ENCODE measurements around the gene CHRND. TPM values are rescaled to one million over a fixed set of nuclear protein-coding genes. Genes with fewer than 3 reads are reported as not detected.
"Not testable (repeated sequence)": the region's sequence is repeated elsewhere in the genome, so short reads cannot be mapped to it uniquely, and the experiment has no call there.

CHRND gene
- total RNA-seq, 1 donor from 2014 or later, result not detected

DNA sequence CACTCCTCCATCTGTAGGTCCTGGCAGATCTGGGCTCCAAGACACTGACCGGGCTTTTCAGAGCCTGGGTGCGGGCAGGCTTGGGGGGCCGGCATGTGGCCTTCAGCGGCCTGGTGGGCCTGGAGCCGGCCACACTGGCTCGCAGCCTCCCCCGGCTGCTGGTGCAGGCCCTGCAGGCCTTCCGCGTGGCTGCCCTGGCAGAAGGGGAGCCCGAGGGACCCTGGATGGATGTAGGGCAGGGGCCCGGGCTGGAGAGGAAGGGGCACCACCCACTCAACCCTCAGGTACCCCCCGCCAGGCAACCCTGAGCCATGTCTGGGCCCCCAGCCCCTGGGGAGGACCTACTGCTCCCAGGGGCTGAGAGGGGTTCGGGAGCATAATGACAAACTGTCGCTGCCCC is 761 bp upstream of the CHRND start:
- DNase-seq (ENCODE audit: low read depth in 2 of 2), result no peak

DNA sequence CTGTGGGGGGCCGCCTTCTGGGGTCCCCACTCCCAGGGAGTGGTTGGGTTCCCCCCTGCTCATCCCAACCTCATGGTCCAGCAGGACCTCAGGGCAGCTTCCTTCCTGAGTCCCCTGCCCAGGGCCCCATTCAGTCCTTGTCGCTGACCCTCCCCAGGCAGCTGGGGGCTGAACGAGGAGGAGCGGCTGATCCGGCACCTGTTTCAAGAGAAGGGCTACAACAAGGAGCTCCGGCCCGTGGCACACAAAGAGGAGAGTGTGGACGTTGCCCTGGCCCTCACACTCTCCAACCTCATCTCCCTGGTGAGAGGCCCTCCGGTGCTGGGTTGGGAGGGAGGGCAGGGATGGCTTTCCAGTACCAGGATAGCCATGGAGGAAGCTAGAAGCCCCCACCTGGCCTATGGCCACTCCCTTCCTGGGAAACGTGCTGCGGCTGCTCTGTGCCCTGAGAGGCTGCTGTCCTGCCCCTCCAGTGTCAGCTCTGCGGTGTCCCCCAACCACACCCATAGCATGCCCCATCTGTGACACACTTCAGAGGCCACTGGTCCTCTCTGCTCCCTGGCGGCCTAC is 497 bp downstream of the CHRND start:
- no peak for DNase-seq (ENCODE audit: low read depth in 2 of 2)

DNA sequence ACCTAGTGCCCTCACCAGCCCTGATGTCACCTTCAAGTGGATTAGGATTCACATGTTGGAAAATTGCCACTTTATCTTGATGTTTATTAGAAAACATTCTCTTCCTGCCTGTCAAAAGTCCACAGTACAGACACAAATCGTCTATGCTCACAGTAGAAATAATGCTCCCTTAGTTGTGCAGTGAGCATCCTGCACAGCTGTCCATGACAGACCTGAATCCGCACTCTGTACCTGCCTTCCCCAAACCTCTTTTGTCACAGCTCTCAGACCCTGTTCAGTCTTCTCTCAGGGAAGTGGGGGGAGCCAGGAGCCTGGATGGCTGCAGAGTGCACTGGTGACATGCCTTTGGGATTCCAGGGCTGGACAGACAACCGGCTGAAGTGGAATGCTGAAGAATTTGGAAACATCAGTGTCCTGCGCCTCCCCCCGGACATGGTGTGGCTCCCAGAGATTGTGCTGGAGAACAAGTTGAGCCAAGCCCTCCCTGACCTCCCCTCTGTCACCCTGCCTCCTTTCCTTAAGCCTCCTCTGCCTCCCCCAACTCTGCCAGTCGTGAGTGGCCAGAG is 2.0 kb downstream of the CHRND start:
- no peak for DNase-seq (ENCODE audit: low read depth in 2 of 2)

DNA sequence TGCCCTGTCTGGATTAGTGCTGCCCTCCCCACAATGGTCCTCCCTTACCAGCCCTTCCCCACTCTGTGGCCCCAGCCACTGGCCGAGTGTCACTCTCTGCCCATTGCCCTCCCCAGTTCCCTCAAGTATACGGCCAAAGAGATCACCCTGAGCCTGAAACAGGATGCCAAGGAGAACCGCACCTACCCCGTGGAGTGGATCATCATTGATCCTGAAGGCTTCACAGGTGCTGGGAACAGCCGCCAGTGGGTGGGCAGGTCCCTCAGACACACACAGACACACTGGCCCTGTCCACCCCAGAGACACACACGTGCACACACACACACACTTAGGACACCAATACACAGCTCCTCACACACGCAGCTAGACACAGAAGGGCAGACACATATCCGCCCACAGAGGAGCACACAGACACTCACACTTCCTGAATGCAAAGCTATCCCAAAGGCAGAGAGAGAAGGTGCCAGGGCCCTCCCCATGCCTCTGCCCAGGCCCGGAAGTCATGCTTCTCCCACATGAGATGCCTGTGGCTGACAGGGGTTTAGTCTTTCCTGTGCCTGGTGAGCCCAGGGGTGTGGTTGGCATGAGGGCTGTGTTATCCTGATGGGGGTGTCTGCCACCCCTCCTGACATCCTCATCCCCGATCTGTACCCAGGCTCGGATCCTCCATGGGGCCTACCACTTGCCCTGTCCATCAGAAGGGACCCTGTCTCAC is 2.9 kb downstream of the CHRND start:
- DNase-seq (ENCODE audit: low read depth in 2 of 2), result peak in 1 of 2 donors; percentile 13

DNA sequence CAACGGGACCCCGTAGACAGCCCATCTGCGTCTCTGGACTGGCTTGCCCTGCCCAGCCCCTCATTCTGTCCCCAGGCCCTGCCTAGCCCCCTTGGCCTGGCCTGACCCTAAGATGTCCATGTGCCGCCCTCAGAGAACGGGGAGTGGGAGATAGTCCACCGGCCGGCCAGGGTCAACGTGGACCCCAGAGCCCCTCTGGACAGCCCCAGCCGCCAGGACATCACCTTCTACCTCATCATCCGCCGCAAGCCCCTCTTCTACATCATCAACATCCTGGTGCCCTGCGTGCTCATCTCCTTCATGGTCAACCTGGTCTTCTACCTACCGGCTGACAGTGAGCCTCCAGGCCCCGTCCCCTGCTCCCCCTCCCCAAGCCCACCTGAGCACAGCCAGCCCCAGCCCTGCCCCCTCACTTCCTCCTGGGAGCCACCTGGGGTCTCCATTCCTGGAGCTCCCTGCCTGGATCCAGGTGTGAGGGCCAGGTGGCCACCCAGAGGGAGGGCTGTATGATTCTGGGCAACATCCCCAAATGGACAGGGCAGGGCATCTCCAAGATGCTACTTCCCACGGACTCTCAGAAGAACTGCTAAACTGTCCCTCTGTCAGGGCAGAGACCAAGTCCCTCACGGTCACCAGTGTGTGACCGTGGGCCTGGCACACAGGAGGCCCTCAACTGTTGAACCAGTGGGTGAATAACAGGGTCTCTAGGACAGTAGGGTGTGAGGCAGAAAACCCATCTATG is 4.0 kb downstream of the CHRND start:
- DNase-seq (ENCODE audit: low read depth in 2 of 2), result no peak

DNA sequence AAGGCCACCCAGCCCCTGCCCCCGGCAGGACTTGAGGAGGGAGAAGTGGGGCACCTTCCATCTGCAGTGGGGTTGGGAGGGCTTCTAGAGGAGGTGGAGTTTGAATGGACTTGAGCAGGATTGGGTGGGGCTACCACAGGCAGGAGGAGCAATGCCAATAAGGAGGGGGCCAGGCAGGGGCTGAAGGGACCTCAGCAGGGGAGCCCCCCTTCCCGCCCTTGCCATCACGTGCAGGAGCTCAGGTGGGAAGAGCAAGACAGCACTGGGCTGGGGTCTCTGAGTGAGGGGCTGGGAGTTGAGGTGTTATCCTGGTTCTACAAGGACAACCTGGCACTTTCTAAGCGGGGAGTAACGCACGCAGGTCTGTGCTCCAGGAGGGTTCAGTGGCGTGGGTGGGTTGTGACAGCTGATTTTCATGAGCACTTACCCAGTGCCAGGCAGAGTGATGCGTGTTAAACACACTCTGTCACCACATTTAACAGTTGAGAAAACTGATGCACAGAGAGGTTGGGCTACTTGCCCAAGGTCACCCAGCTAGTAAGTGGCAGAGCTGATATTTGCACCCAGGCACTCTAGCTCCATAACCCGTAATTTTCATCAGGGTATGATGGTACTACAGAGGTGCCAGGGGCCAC is 4.8 kb downstream of the CHRND start:
- no peak for DNase-seq (ENCODE audit: low read depth in 2 of 2)

DNA sequence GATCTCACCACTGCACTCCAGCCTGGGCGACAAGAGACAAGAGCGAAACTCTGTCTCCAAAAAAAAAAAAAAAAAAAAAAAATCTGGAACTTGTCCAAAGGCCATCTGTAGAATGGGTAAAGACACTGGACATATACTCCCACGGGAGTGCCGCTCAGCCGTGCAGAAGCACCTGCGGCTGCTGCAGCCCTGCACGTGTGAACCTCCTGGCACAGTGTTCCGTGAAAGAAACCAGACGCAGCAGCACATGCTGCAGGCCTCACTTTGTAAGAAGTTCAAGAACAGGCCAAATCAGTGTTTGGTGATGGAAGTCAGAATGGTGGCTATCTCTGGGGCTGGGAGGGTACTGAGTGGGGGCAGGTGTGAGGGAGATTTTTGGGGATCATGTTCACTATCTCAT is 6.5 kb downstream of the CHRND start:
- no peak for DNase-seq (ENCODE audit: low read depth in 2 of 2)

DNA sequence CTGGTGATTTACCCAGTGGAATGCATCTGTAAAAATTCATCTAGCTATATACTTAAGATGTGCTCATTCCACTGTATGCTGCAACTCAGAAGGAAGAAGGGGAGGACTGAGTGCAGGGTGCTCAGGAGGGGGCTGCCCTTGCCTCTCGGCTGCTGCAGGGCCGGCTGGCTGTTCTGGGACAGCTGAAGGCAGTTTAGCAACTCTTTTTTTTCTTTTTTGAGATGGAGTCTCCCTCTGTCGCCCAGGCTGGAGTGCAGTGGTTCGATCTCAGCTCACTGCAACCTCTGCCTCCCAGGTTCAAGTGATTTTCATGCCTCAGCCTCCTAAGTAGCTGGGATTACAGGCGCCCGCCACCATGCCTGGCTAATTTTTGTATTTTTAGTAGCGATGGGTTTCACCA is 6.9 kb downstream of the CHRND start:
- not testable (repeated sequence) for DNase-seq (ENCODE audit: low read depth in 2 of 2)

DNA sequence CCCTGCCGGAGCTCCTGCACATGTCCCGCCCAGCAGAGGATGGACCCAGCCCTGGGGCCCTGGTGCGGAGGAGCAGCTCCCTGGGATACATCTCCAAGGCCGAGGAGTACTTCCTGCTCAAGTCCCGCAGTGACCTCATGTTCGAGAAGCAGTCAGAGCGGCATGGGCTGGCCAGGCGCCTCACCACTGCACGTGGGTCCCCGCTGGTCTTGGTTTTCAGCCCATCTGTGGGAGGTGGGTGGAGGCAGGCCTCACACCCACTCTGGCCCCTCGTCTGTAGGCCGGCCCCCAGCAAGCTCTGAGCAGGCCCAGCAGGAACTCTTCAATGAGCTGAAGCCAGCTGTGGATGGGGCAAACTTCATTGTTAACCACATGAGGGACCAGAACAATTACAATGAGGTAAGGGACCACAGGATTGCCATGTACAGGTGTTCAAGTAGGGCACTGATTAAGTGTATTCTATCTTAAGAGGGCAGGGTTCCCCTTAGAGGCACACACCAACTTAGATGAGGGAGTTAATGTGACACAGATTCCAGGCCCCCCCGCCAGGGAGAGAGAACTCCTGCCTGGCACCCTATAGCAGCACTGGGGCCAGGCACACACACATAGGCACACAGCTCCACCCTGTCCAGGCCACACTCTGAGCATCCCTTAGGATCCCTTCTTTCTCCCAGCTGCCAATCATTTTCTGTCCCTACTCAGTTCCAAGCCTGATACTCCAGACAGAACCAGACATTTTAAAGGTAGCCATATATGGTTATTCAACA is 8.2 kb downstream of the CHRND start:
- no peak for DNase-seq (ENCODE audit: low read depth in 2 of 2)

DNA sequence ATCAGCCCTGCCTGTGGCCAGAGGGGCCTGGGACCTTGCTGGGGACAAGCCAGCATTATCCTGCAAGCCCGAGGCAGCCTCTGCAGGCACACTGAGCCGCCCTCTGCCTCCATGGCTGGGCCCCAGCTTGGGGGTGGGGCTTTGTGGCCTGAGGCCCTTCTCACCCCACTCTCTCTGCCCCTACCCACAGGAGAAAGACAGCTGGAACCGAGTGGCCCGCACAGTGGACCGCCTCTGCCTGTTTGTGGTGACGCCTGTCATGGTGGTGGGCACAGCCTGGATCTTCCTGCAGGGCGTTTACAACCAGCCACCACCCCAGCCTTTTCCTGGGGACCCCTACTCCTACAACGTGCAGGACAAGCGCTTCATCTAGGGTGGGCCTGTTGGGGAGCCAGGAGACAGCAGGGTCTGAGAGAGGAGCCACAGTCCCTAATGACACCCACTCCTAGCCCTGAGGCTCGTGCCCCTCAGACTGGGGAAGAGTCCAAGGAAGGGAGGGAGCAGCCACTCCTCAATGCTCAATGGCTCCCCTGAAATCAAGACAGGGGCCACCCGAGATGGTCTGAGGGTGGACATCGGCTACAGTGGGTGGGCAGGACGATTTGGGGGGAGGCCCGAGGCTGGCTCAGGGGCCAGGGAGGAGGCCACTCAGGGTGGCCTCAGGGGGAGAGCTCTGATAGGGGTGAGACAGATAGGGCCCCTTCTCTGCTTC is 9.1 kb downstream of the CHRND start:
- no peak for DNase-seq (ENCODE audit: low read depth in 2 of 2)

DNA sequence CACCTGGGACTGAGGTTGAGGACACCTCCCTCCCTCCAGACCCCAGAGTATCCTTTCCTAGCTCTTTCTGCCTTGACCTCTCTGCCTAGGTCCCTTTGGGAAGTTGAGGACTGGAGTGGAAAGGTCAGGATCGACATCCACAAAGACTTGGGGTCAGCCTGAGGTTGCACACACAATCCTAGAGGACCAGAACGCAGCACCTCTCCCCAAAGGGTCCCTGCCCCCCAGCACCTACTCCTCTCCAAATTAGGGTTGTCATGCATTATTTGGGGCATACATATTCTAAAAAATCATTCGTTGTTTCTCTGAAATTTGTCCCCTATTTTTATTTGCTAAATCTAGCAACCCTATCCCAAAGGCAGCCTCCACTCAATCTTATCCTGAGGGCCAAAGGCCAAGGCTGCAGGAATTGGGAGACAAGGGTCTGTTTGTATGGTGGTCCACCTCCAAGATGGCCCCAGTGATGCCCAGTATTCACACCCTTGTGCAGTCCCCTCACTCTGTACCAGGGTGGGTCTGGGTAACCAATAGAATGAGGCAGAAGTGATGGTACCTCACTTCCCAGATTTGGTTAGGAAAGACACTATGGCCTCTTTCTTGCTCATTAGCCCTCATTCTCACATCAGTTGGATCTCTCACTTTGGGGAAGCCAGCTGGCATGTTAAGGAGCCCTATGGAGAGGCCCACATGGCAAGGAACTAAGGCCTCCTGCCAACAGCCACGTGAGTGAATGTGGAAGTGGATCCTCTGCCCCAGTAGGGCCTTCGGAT is 10.0 kb downstream of the CHRND start:
- no peak for DNase-seq (ENCODE audit: low read depth in 2 of 2)

DNA sequence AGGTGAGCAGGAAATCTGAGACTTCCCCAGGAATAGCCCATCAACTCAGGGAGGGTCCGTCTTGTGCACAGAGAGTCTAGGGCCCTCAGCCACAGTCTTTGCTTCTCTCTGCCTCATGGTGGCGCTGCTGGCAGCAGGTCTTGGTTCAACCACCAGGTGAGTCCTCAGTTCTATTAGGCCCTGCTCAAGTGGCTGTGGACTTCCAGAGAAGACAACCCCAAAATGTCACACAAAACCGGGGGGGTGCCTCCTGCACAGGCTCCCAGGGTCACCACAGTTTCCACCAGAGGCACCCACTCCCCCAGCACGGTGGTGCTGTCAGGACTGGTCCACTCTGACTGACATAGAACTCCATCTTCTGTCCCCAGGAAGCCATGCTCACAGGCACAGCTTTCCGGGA is 11.1 kb downstream of the CHRND start:
- peak in 1 of 2 donors; percentile 5 for DNase-seq (ENCODE audit: low read depth in 2 of 2)

DNA sequence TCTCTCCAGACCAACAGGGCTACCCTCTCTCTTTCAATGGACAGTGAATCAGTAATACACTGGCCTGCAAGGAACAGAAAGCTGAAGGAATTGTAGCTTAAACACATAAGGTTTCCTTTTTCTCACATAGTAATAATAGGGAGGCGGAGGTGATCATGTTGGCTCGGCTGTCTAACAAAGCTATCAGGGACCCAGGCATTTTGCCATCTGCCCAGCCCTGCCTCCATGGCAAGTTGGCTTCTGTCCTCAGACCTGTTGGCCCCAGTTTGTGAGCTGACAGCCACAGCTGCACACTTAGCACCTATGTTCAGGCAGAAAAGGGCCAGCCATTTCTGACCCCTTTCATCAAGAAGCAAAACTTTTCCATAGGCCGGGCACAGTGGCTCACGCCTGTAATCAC is 11.5 kb downstream of the CHRND start:
- DNase-seq (ENCODE audit: low read depth in 2 of 2), result no peak

DNA sequence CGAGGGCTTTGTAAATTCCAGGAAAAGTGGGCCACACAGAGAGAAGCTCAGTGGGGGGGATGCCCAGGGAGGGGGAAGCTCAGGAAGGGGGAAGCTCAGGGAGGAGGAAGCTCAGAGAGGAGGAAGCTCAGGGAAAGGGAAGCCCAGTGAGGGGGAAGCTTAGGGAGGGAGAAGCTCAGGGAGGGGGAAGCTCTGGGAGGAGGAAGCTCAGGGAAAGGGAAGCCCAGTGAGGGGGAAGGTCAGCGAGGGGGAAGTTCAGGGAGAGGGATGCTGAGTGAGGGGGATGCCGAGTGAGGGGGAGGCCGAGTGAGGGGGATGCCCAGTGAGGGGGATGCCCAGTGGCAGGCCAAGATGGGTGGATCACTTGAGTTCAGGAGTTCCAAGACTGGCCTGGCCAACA is 12.7 kb downstream of the CHRND start:
- no peak for DNase-seq (ENCODE audit: low read depth in 2 of 2)

DNA sequence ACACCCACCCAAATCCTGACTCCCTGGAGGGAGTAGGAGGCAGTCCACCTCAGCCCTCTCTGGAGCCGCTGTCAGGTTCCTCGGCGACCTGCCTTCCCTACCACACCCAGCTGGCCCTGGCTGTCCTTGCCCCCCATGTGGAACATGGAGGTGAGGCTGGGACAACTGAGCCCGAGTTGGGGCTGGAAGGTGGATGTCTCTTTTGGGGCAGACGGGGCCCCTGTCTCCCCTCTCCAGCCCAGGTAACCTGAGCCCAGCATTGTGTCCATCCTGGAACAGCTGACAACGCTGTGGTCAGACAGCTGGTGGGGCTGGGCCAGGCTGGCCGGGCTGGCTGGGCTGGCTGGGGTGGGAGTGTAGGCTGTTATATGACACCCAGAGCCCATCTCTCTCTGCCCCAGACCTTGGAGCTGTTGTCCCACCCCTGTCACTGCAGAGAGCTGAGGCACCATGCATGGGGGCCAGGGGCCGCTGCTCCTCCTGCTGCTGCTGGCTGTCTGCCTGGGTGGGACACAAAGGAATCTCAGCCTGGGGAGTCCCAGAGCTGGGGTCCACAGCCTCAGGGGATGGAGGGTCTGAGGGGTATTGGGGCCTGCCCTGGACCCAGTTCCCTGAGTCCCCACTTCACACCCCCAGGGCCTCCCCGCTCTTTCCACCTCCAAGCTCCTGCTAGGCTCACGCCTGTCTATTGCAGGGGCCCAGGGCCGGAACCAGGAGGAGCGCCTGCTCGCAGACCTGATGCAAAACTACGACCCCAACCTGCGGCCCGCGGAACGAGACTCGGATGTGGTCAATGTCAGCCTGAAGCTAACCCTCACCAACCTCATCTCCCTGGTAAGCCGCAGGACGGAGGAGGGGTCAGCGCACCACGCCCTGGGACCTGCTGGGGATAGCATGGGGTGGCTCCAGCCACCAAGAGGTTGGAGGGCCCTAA is 13.6 kb downstream of the CHRND start, which contains the start of gene CHRNG:
TSS of gene CHRNG (plus strand) at position 395 of the 934 bp plus-strand sequence. CDS start at position 451, 56 bp downstream.
- no peak for DNase-seq (ENCODE audit: low read depth in 2 of 2)

DNA sequence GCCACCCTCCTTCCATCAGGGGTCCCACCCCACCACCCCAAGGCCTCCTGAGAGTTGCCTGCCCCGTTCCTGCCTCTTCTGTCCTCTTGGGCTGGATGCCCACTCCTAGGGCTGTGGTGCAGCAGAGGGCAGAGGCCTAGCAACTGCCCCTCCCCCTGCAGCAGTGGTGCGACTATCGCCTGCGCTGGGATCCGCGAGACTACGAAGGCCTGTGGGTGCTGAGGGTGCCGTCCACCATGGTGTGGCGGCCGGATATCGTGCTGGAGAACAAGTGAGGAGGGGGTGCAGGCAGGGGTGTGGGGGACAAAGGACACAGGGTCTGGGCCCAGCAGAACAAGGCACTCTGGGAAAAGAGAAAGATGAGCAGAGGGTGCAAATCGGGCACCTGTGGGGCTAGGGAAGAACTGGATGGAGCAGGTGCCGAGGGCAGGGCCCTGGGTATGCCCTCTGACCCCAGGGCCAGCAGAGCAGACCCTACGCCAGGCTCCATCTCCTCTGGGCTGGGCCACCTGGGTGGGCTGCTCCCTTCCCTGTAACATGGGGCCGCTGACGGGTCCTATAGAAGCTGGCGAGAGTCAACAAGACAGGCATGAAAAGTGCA is 14.6 kb downstream of the CHRND start:
- no peak for DNase-seq (ENCODE audit: low read depth in 2 of 2)

DNA sequence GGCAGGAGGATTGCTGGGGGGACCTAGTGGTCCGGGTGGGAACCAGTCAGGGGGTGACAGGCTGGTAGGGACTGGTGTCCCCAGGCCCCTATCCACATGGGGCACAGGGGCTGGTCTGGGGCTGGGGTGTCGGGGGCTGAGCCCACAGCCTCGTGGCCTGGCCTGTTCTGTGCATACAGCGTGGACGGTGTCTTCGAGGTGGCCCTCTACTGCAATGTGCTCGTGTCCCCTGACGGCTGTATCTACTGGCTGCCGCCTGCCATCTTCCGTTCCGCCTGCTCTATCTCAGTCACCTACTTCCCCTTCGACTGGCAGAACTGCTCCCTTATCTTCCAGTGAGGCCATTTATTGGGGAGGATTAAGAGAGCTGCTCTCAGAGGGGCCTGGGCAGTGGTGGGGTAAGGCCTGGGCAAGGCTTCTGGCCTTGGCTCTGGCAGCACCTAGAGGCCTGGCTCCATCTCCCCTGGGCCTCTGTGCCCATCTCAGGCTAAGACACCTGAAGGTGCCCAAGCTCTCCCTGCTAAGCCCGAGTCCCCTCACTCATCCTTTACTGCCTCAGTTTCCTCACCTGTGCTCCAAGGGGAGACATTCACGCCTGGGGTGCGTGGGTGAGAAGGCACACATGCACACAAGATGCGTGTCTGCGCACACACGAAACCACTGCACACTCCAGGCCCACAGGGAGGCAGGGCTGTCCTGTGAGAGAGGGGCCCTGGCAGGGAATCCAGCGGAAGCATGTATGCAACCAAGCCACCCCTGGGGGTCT is 15.4 kb downstream of the CHRND start:
- no peak for DNase-seq (ENCODE audit: low read depth in 2 of 2)
